ENCODE measurements around the gene BCAS4.

GRCh38 chr20:50865591-50865990 is 70.7 kb downstream of the BCAS4 start:
- no peak for TF ChIP-seq CTCF (IDR thresholded peaks at IDR 0.05; ENCODE audit: borderline replicate concordance, extremely low read depth, low read length, poor library complexity, severe bottlenecking)
- no peak for TF ChIP-seq EZH2 (IDR thresholded peaks at IDR 0.05; ENCODE audit: borderline replicate concordance, low read depth, low read length, severe bottlenecking)

All from DND-41 (cell line).